ENCODE results near the gene KIF24. TPM values are rescaled to one million over a fixed set of nuclear protein-coding genes. Genes with fewer than 3 reads are reported as not detected.
"Not testable (repeated sequence)": the region's sequence is repeated elsewhere in the genome, so short reads cannot be mapped to it uniquely, and the experiment has no call there.

The KIF24 gene
- total RNA-seq, 2 donors from 2014 or later = 7.7 to 10.6 TPM

DNA sequence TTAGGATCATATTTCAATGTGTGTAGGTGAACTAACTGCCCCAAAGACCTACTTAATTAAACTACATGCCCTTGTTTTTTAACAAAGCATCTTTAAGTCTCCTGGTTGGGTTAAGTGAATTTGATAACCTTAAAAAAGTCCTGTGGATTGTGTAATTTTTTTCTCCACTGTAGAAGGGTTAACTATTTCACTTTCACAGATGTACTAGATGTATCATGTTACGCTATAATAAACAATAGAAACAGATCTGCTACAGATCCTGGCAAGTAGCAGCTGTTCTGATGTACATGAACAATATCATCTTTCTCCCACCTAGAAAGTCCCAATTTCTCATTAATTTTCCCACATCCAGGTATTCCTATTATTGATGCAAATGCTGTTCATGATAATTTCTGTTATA, 18.9 kb downstream of the KIF24 start:
- H3K27ac Mint-ChIP-seq = no peak overlapping the region
- no peak overlapping the region for H3K9ac ChIP-seq (ENCODE audit: extremely low read depth, low read length, poor library complexity, severe bottlenecking)
- H3K27ac ChIP-seq (ENCODE audit: low read depth, low read length) = no peak overlapping the region
- no peaks in the 10 kb centered on the region for H3K36me3 Mint-ChIP-seq (ENCODE audit: low read depth)
- TF ChIP-seq, protein P1, sequence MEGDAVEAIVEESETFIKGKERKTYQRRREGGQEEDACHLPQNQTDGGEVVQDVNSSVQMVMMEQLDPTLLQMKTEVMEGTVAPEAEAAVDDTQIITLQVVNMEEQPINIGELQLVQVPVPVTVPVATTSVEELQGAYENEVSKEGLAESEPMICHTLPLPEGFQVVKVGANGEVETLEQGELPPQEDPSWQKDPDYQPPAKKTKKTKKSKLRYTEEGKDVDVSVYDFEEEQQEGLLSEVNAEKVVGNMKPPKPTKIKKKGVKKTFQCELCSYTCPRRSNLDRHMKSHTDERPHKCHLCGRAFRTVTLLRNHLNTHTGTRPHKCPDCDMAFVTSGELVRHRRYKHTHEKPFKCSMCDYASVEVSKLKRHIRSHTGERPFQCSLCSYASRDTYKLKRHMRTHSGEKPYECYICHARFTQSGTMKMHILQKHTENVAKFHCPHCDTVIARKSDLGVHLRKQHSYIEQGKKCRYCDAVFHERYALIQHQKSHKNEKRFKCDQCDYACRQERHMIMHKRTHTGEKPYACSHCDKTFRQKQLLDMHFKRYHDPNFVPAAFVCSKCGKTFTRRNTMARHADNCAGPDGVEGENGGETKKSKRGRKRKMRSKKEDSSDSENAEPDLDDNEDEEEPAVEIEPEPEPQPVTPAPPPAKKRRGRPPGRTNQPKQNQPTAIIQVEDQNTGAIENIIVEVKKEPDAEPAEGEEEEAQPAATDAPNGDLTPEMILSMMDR (conservative IDR thresholded peaks at IDR 0.05) = no peak
- H3K36me3 ChIP-seq (ENCODE audit: control insufficient read depth, insufficient read depth, low read length) = no peaks in the 10 kb centered on the region
- H3K27me3 Mint-ChIP-seq (ENCODE audit: insufficient read depth) = no peaks in the 10 kb centered on the region
- H3K27me3 ChIP-seq (ENCODE audit: control insufficient read depth, insufficient read depth, low read length, poor library complexity, severe bottlenecking) = no peaks in the 10 kb centered on the region
- H3K4me1 ChIP-seq (ENCODE audit: control insufficient read depth, insufficient read depth, low read length) = no peaks in the 10 kb centered on the region
- WGBS, 2 experiments (ENCODE audit: insufficient coverage in 1 of 2, insufficient read length in 1 of 2) = 100% methylated on average over 1 of the region's 1 CpG; no CpG with 5 or more reads in 1 of the 2 experiments
- H3K9me3 ChIP-seq (ENCODE audit: control insufficient read depth, low read length) = no peaks in the 10 kb centered on the region
- peaks cover 3% of the 10 kb centered on the region for H3K4me1 Mint-ChIP-seq
- no peak overlapping the region for H3K4me3 ChIP-seq (ENCODE audit: low read length)
- H3K4me3 Mint-ChIP-seq = no peak overlapping the region
- H3K9me3 Mint-ChIP-seq = no peaks in the 10 kb centered on the region
- no peak for DNase-seq

- H3K27me3 Mint-ChIP-seq (ENCODE audit: insufficient read depth); H3K36me3 Mint-ChIP-seq (ENCODE audit: low read depth); H3K27me3 ChIP-seq (ENCODE audit: control insufficient read depth, insufficient read depth, low read length, poor library complexity, severe bottlenecking); H3K9me3 Mint-ChIP-seq; H3K27ac ChIP-seq (ENCODE audit: low read depth, low read length); H3K36me3 ChIP-seq (ENCODE audit: control insufficient read depth, insufficient read depth, low read length); H3K9ac ChIP-seq (ENCODE audit: extremely low read depth, low read length, poor library complexity, severe bottlenecking); H3K9me3 ChIP-seq (ENCODE audit: control insufficient read depth, low read length); H3K4me1 Mint-ChIP-seq; DNase-seq; H3K4me1 ChIP-seq (ENCODE audit: control insufficient read depth, insufficient read depth, low read length); H3K27ac Mint-ChIP-seq; H3K4me3 ChIP-seq (ENCODE audit: low read length); H3K4me3 Mint-ChIP-seq: not testable (repeated sequence)
- 80 to 100% methylated on average over 1 to 3 of the region's 3 CpGs for WGBS, 2 experiments (ENCODE audit: insufficient coverage in 1 of 2, insufficient read length in 1 of 2)
These were observed 20.8 kb downstream of the KIF24 start for GRCh38 chr9:34308316-34308715.

DNA sequence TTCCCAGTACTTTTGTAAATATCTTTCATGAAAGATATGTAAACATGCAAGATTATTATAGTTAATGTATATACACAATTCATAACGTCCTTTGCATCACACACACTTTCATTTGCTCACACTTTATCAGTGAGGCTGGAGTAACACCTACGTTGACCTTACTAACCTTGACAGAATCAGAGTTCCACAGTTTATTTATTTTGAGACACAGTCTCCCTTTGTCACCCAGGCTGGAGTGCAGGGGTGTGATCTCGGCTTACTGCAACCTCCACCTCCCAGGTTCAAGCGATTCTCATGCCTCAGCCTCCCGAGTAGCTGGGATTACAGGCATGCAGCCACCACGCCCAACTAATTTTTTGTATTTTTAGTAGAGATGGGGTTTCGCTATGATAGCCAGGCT, 28.0 kb downstream of the KIF24 start:
- H3K9me3 Mint-ChIP-seq; H3K27ac ChIP-seq (ENCODE audit: low read depth, low read length); DNase-seq; H3K27ac Mint-ChIP-seq; H3K27me3 ChIP-seq (ENCODE audit: control insufficient read depth, insufficient read depth, low read length, poor library complexity, severe bottlenecking); H3K36me3 ChIP-seq (ENCODE audit: control insufficient read depth, insufficient read depth, low read length); H3K4me3 ChIP-seq (ENCODE audit: low read length); H3K4me1 Mint-ChIP-seq; H3K36me3 Mint-ChIP-seq (ENCODE audit: low read depth); H3K9ac ChIP-seq (ENCODE audit: extremely low read depth, low read length, poor library complexity, severe bottlenecking); H3K27me3 Mint-ChIP-seq (ENCODE audit: insufficient read depth); H3K4me3 Mint-ChIP-seq; H3K9me3 ChIP-seq (ENCODE audit: control insufficient read depth, low read length); H3K4me1 ChIP-seq (ENCODE audit: control insufficient read depth, insufficient read depth, low read length): not testable (repeated sequence)
- WGBS, 2 experiments (ENCODE audit: insufficient coverage in 1 of 2, insufficient read length in 1 of 2) = 95 to 96% methylated on average over 5 to 7 of the region's 7 CpGs

- Mint-ChIP-seq H3K36me3 (ENCODE audit: low read depth) (peaks cover 4% of the 10 kb centered on the region), H3K4me3 (no peak overlapping the region), H3K27ac (no peak overlapping the region), H3K27me3 (ENCODE audit: insufficient read depth) (no peaks in the 10 kb centered on the region), H3K4me1 (no peaks in the 10 kb centered on the region), H3K9me3 (no peaks in the 10 kb centered on the region)
- TF ChIP-seq, protein P1 (conservative IDR thresholded peaks at IDR 0.05) = no peak
- WGBS, 2 experiments (ENCODE audit: insufficient coverage in 1 of 2, insufficient read length in 1 of 2) = 94% methylated on average over 2 of the region's 2 CpGs; no CpG with 5 or more reads in 1 of the 2 experiments
- Histone ChIP-seq H3K9ac (ENCODE audit: extremely low read depth, low read length, poor library complexity, severe bottlenecking) (no peak overlapping the region), H3K4me3 (ENCODE audit: low read length) (no peak overlapping the region), H3K27ac (ENCODE audit: low read depth, low read length) (no peak overlapping the region), H3K4me1 (ENCODE audit: control insufficient read depth, insufficient read depth, low read length) (no peaks in the 10 kb centered on the region), H3K27me3 (ENCODE audit: control insufficient read depth, insufficient read depth, low read length, poor library complexity, severe bottlenecking) (no peaks in the 10 kb centered on the region), H3K36me3 (ENCODE audit: control insufficient read depth, insufficient read depth, low read length) (peaks cover 2% of the 10 kb centered on the region), H3K9me3 (ENCODE audit: control insufficient read depth, low read length) (no peaks in the 10 kb centered on the region)
- DNase-seq = no peak
These were observed 36.5 kb downstream of the KIF24 start for GRCh38 chr9:34292552-34292951.
